Stomach (tissue), 9 donors: ENCODE results near the gene USB1. TPM values are rescaled to one million over a fixed set of nuclear protein-coding genes. Genes with fewer than 3 reads are reported as not detected.

Experiments used
- DNase-seq, 2 donors: peaks; one replicate each; pipeline versions ENCODE4 v3.0.0 to v3.0.0-alpha.2; 2013 to 2019
- H3K27ac ChIP-seq, 5 donors: fragments of 200-600 bp in 4 of 5; sonication (generic) in 4 of 5; one replicate each; pipeline ENCODE4 v1.5.1; 2013 to 2019; ENCODE audit warnings: mild to moderate bottlenecking in 1 of 5, moderate library complexity in 1 of 5
- H3K27me3 ChIP-seq, 3 donors: fragments of 200-600 bp; sonication (generic); one replicate each; pipeline ENCODE4 v1.5.1; 2017 to 2019; ENCODE audit warnings: mixed run types in 1 of 3
- H3K36me3 ChIP-seq, 4 donors: fragments of 200-600 bp; sonication (generic); 1 replicate in 3 of 4; 2 replicates in 1 of 4; pipeline ENCODE4 v1.5.1; 2016 to 2019
- H3K4me1 ChIP-seq, 4 donors: fragments of 200-600 bp; sonication (generic); one replicate each; pipeline ENCODE4 v1.5.1; 2016 to 2019
- H3K4me3 ChIP-seq, 4 donors: fragments of 200-600 bp; sonication (generic) in 3 of 4; one replicate each; pipeline ENCODE4 v1.5.1; 2016 to 2019; ENCODE audit warnings: mild to moderate bottlenecking in 1 of 4
- H3K9me3 ChIP-seq, 4 donors: fragments of 200-600 bp; sonication (generic); one replicate each; pipeline ENCODE4 v1.5.1; 2016 to 2019
- CTCF ChIP-seq, 7 experiments: fragments of 450-650 bp in 4 of 7; fragments of 200-600 bp in 3 of 7; sonication (generic) in 3 of 7; IDR thresholded peaks; one replicate each; pipeline ENCODE4 v1.5.1; 2016 to 2019; ENCODE audit warnings: antibody characterized with exemption in 7 of 7, control low read depth in 2 of 7, mild to moderate bottlenecking in 1 of 7
- EP300 ChIP-seq: sonication (generic); formaldehyde crosslinking; IDR thresholded peaks from one replicate; pipeline ENCODE4 v1.6.1; 2017; ENCODE audit warnings: antibody characterized with exemption
- POLR2A ChIP-seq, 4 donors: fragments of 450-650 bp; IDR thresholded peaks; one replicate each; pipeline ENCODE4 v1.6.1; 2016; ENCODE audit warnings: antibody characterized with exemption in 4 of 4, control low read depth in 2 of 4, mild to moderate bottlenecking in 1 of 4, moderate library complexity in 1 of 4
- POLR2AphosphoS5 ChIP-seq, 3 donors: sonication (generic); formaldehyde crosslinking; IDR thresholded peaks; one replicate each; pipeline ENCODE4 v1.6.1; 2016; ENCODE audit warnings: antibody characterized with exemption in 3 of 3
- WGBS, 5 donors: extraction: QIAGEN DNeasy Blood & Tissue Kit in 3 of 5; methylation state at CpG; one replicate each; pipeline versions ENCODE4 v1.1.5 to v1.1.7; 2013 to 2018; 5-methylcytosine and 5-hydroxymethylcytosine counted together
- intact Hi-C: fragments of 100-400 bp; cut with DNase I; formaldehyde crosslinking; loops from one replicate; pipeline ENCODE4 v1.15.1; 2023; ENCODE audit warnings: low total_unique reads
- polyA plus RNA-seq, 3 donors: library from polyadenylated mRNA; stranded (reverse); fragments of 200-250 nt; gene quantifications; one replicate each; pipeline ENCODE4 v1.2.3, GENCODE V29; 2013
- total RNA-seq, 5 donors: library from RNA; depleted of rRNA; stranded (reverse); fragments of >200 nt; gene quantifications; one replicate each; pipeline versions ENCODE4 v1.1.0 to v1.2.3, GENCODE V29; 2014 to 2016
- donor health status: healthy with polysubstance abuse.
- donor health status: Bipolar disorder and iron deficiency.
- donor health status: healthy.

USB1 gene
- total and polyA plus RNA-seq, 8 donors, result 4.1 to 54.0 (median 23.4) TPM

DNA sequence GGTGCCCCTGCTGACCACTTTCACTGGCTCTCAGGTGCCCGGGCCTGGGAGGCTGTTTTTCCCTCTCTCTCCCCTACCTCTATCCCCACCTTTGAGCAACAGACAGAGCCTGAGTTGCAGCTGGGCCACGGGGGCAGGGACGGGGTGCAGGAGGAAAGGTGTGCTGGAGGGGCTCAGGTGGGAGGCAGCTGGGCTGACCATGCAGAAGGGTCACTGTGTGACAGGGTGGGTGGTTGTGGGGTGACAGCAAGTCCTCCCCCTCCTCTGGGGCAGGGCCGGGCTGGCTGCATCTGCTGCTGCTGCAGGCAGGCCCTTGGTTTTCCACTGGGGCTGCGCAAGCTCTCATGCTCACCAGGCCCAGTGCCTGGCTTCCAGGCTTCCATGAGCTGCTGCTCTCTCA is 7.3 kb upstream of the USB1 start:
- H3K4me3 ChIP-seq, result no peak overlapping the region
- 85 to 94% (median 91%) methylated on average over 4 to 5 of the region's 5 CpGs for WGBS, 5 donors
- no peak overlapping the region for H3K27ac ChIP-seq
- H3K4me1 ChIP-seq, result peaks cover 5 to 37% (median 18%) of the 10 kb centered on the region in 4 donors
- peaks cover 30 to 55% (median 47%) of the 10 kb centered on the region in 4 donors for H3K36me3 ChIP-seq
- DNase-seq, result no peak
- H3K27me3 ChIP-seq, result no peaks in the 10 kb centered on the region
- no peak for TF ChIP-seq CTCF (IDR thresholded peaks at IDR 0.05)
- TF ChIP-seq EP300, result no peak
- no peak for TF ChIP-seq POLR2AphosphoS5 (IDR thresholded peaks at IDR 0.05)
- TF ChIP-seq POLR2A (IDR thresholded peaks at IDR 0.05), result no peak
- intact Hi-C loops, result no loop called here
- H3K9me3 ChIP-seq, result no peaks in the 10 kb centered on the region

DNA sequence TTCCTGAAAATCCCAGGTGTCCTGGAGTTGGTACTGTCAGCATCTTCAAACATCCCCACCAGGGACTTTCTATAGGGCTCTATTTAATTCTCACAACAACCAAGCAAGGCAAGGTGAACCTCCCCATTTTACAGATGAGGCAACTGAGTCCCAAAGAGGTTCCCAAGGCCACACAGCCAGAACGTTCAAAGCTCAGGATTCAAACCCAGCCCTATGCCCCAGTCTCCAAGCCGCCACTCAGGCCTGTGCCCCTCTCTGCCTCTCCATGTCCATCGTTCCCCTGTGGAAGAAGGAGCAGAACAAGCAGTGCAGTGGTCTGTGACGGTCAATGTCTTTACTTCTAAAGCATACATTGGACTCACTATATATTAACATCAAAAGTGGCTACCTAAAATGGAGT is 6.8 kb upstream of the USB1 start:
- WGBS, 5 donors, result 94 to 96% (median 95%) methylated on average over 4 of the region's 4 CpGs
- H3K4me3 ChIP-seq, result no peak overlapping the region
- H3K36me3 ChIP-seq, result peaks cover 30 to 55% (median 47%) of the 10 kb centered on the region in 4 donors
- H3K9me3 ChIP-seq, result no peaks in the 10 kb centered on the region
- intact Hi-C loops, result no loop called here
- no peak overlapping the region for H3K27ac ChIP-seq
- no peaks in the 10 kb centered on the region for H3K27me3 ChIP-seq
- peaks cover 10 to 42% (median 23%) of the 10 kb centered on the region in 4 donors for H3K4me1 ChIP-seq
- no peak for DNase-seq
- no peak for TF ChIP-seq CTCF (IDR thresholded peaks at IDR 0.05)
- no peak for TF ChIP-seq POLR2A (IDR thresholded peaks at IDR 0.05)
- no peak for TF ChIP-seq EP300
- TF ChIP-seq POLR2AphosphoS5 (IDR thresholded peaks at IDR 0.05), result no peak

DNA sequence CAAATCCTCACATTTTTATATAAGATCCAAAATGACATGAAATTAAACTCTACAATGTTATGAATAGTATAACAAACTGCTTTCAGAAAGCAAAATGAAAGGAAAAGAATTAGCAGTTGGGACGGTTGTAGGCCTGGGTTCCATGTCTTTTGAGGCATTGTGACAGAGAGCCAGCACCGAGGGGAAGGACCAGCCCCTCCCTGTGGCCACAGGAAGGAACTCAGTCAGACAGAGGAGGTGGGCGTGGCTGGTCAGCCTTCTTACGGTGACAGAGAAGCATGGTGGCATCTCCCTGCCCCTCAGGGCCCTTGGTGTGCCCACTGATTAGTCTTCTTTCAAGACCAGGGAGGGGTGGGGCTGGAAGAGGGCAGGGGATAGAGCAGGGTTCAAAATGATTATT is 6.4 kb upstream of the USB1 start:
- peaks cover 14 to 46% (median 27%) of the 10 kb centered on the region in 4 donors for H3K4me1 ChIP-seq
- no peaks in the 10 kb centered on the region for H3K9me3 ChIP-seq
- TF ChIP-seq EP300, result no peak
- no peak for TF ChIP-seq POLR2AphosphoS5 (IDR thresholded peaks at IDR 0.05)
- TF ChIP-seq CTCF (IDR thresholded peaks at IDR 0.05), result peak in 2 of 7 experiments; percentile 9 to 21
- no peak for TF ChIP-seq POLR2A (IDR thresholded peaks at IDR 0.05)
- peak; percentile 59 to 71 for DNase-seq
- intact Hi-C loops, result loop anchor here (5.0 kb wide), 1 partner anchor 92 kb away; no protein-coding TSS in a partner anchor
- H3K4me3 ChIP-seq, result no peak overlapping the region
- no peak overlapping the region for H3K27ac ChIP-seq
- no peaks in the 10 kb centered on the region for H3K27me3 ChIP-seq
- WGBS, 5 donors, result 21 to 29% (median 25%) methylated on average over 4 of the region's 4 CpGs
- H3K36me3 ChIP-seq, result peaks cover 30 to 55% (median 47%) of the 10 kb centered on the region in 4 donors

- H3K4me3 ChIP-seq, result no peak overlapping the region
- no peak for DNase-seq
- H3K4me1 ChIP-seq, result peaks cover 16 to 52% (median 30%) of the 10 kb centered on the region in 4 donors
- no peaks in the 10 kb centered on the region for H3K27me3 ChIP-seq
- 91 to 96% (median 93%) methylated on average over 15 to 18 of the region's 18 CpGs for WGBS, 5 donors
- TF ChIP-seq POLR2A (IDR thresholded peaks at IDR 0.05) (no peak), POLR2AphosphoS5 (IDR thresholded peaks at IDR 0.05) (no peak), EP300 (no peak)
- intact Hi-C loops, result loop anchor here (5.0 kb wide), 1 partner anchor 94 kb away; no protein-coding TSS in a partner anchor
- peaks cover 30 to 55% (median 47%) of the 10 kb centered on the region in 4 donors for H3K36me3 ChIP-seq
- H3K9me3 ChIP-seq, result no peaks in the 10 kb centered on the region
- no peak overlapping the region for H3K27ac ChIP-seq
Measured at GRCh38 chr16:57995721-57996405, 5.3 kb upstream of the USB1 start.
